Trophoblast cell (in vitro differentiated cells and primary cell): Measurements from ENCODE around the gene LRRC72.

ENCODE experiments used
- DNase-seq, 2 donors: peaks; one replicate each; pipeline ENCODE4 v3.0.0-alpha.2; 2016
- H2AFZ ChIP-seq: 2 replicates; pipeline ENCODE4 v1.6.1; 2013; ENCODE audit warnings: low read length, moderate library complexity, mild to moderate bottlenecking; ENCODE audit not compliant: insufficient read depth, poor library complexity
- H2AK5ac ChIP-seq: 2 replicates; pipeline ENCODE4 v1.6.1; 2013; ENCODE audit warnings: mild to moderate bottlenecking, low read length
- H2BK120ac ChIP-seq: 2 replicates; pipeline ENCODE4 v1.6.1; 2013; ENCODE audit warnings: low read length, mild to moderate bottlenecking, moderate library complexity; ENCODE audit not compliant: insufficient read depth, poor library complexity
- H2BK12ac ChIP-seq: 2 replicates; pipeline ENCODE4 v1.6.1; 2013; ENCODE audit warnings: mild to moderate bottlenecking, low read length, moderate library complexity
- H2BK5ac ChIP-seq: 2 replicates; pipeline ENCODE4 v1.6.1; 2013; ENCODE audit warnings: low read length, low read depth, moderate library complexity, mild to moderate bottlenecking; ENCODE audit not compliant: poor library complexity
- H3K14ac ChIP-seq: 2 replicates; pipeline ENCODE4 v1.6.1; 2013; ENCODE audit warnings: mild to moderate bottlenecking, low read length
- H3K18ac ChIP-seq: 2 replicates; pipeline ENCODE4 v1.6.1; 2013; ENCODE audit warnings: mild to moderate bottlenecking, low read length
- H3K23ac ChIP-seq: 2 replicates; pipeline ENCODE4 v1.6.1; 2013; ENCODE audit warnings: low read length
- H3K27ac ChIP-seq: 2 replicates; pipeline ENCODE4 v1.5.1; 2013; ENCODE audit warnings: low read depth, mild to moderate bottlenecking, inconsistent platforms, low read length, moderate library complexity
- H3K27me3 ChIP-seq: 2 replicates; pipeline ENCODE4 v1.6.1; 2013; ENCODE audit warnings: inconsistent platforms, mild to moderate bottlenecking, low read length, moderate library complexity; ENCODE audit not compliant: insufficient read depth
- H3K36me3 ChIP-seq, 2 experiments: 1 replicate in 1 of 2; 2 replicates in 1 of 2; pipeline ENCODE4 v1.6.1; 2013; ENCODE audit warnings: low read length in 2 of 2, mild to moderate bottlenecking in 2 of 2, moderate library complexity in 1 of 2; ENCODE audit not compliant: insufficient read depth in 2 of 2, control insufficient read depth in 1 of 2
- H3K4ac ChIP-seq: 2 replicates; pipeline ENCODE4 v1.6.1; 2013; ENCODE audit warnings: low read depth, mild to moderate bottlenecking, low read length, moderate library complexity
- H3K4me1 ChIP-seq, 2 experiments: 1 replicate in 1 of 2; 2 replicates in 1 of 2; pipeline ENCODE4 v1.6.1; 2013; ENCODE audit warnings: low read length in 2 of 2, mild to moderate bottlenecking in 2 of 2, moderate library complexity in 1 of 2; ENCODE audit not compliant: insufficient read depth in 2 of 2, control insufficient read depth in 1 of 2
- H3K4me2 ChIP-seq: 2 replicates; pipeline ENCODE4 v1.6.1; 2013; ENCODE audit warnings: inconsistent platforms, mild to moderate bottlenecking, low read length, moderate library complexity
- H3K4me3 ChIP-seq: 2 replicates; pipeline ENCODE4 v1.5.1; 2013; ENCODE audit warnings: mild to moderate bottlenecking, low read depth, low read length, inconsistent platforms
- H3K79me1 ChIP-seq: one replicate; pipeline ENCODE4 v1.6.1; 2013; ENCODE audit warnings: low read length
- H3K79me2 ChIP-seq: 2 replicates; pipeline ENCODE4 v1.6.1; 2013; ENCODE audit warnings: low read length, mild to moderate bottlenecking; ENCODE audit not compliant: control insufficient read depth, insufficient read depth, poor library complexity
- H3K9ac ChIP-seq: 2 replicates; pipeline ENCODE4 v1.6.1; 2013; ENCODE audit warnings: mild to moderate bottlenecking, low read length
- H3K9me3 ChIP-seq: 2 replicates; pipeline ENCODE4 v1.6.1; 2013; ENCODE audit warnings: low read depth, mild to moderate bottlenecking, control low read depth, inconsistent platforms, low read length; ENCODE audit not compliant: insufficient read depth
- H4K12ac ChIP-seq: 2 replicates; pipeline ENCODE4 v1.6.1; 2013; ENCODE audit warnings: low read depth, mild to moderate bottlenecking, low read length, moderate library complexity
- H4K8ac ChIP-seq: 2 replicates; pipeline ENCODE4 v1.6.1; 2013; ENCODE audit warnings: low read depth, mild to moderate bottlenecking, low read length, moderate library complexity
- H4K91ac ChIP-seq: one replicate; pipeline ENCODE4 v1.6.1; 2013; ENCODE audit warnings: low read depth, mild to moderate bottlenecking, low read length, moderate library complexity
- WGBS: extraction: QIAGEN DNeasy Blood & Tissue Kit; methylation state at CpG from one replicate; pipeline ENCODE4 v1.1.7; 2013; ENCODE audit warnings: missing lambda C conversion rate; ENCODE audit not compliant: insufficient read length, insufficient coverage; ENCODE audit errors: extremely low coverage; 5-methylcytosine and 5-hydroxymethylcytosine counted together

LRRC72 gene

DNA sequence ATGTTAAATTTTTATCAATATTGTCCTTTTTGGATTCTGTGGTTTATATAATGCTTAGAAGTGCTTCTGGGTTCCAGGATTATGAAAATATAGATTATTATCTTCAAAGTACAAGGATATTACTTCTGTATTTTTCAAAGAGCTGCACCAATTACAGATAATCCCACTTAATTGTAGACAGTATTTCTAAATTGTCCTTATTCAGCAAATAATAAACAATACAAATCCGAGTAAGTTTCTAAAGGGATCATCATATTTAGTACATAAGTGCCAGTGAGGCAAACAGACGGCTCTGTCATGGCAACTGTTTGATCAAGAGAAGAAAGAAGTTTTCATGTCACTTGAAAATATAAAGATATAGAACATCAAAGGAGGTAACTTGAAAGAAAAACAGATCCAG, 99.8 kb downstream of the LRRC72 start:
- Histone ChIP-seq H3K27ac (no peak overlapping the region), H3K23ac (no peak overlapping the region), H4K91ac (no peak overlapping the region), H3K79me1 (no peaks in the 10 kb centered on the region), H3K9me3 (no peaks in the 10 kb centered on the region), H3K36me3 (peaks cover 3 to 6% of the 10 kb centered on the region in 2 experiments), H3K4me3 (no peak overlapping the region), H3K4me2 (no peak overlapping the region), H3K9ac (no peak overlapping the region), H3K4ac (no peak overlapping the region), H3K18ac (no peak overlapping the region), H3K79me2 (no peaks in the 10 kb centered on the region), H3K4me1 (no peaks in the 10 kb centered on the region), H2BK12ac (no peak overlapping the region), H4K12ac (no peak overlapping the region), H2BK5ac (no peak overlapping the region), H2AK5ac (no peak overlapping the region), H2BK120ac (no peak overlapping the region), H3K14ac (no peak overlapping the region), H3K27me3 (no peaks in the 10 kb centered on the region), H4K8ac (no peak overlapping the region), H2AFZ (no peak overlapping the region)
- no CpG with 5 or more reads among the region's 2 CpGs for WGBS
- no peak for DNase-seq

DNA sequence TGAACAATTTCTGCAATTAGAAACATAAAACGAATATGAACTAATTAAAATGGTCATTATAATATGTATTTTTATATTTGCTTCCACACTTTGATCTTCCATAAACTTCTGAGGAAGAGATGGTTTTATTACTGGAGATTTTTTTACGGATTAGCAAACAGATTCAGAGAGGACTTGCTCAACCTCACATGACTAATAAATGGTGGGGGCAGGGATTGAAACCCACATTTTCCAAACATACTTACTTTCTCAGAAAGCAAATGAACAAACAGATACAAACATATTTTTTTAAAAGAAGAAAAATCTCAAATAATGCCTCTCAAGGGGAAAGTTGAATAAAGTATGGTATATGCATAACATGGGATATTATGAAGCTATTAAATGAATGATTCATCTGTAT, 100.6 kb downstream of the LRRC72 start:
- WGBS = no CpG with 5 or more reads among the region's 2 CpGs
- no peak overlapping the region for H3K4ac ChIP-seq
- no peak overlapping the region for H2BK120ac ChIP-seq

GRCh38 chr7:16630654-16631053, 104.0 kb downstream of the LRRC72 start:
- no peak overlapping the region for H3K14ac ChIP-seq
- no peak overlapping the region for H3K18ac ChIP-seq
- H3K27ac ChIP-seq = no peak overlapping the region
- no peak overlapping the region for H3K4me2 ChIP-seq
- H3K23ac ChIP-seq = no peak overlapping the region
- no peaks in the 10 kb centered on the region for H3K79me2 ChIP-seq
- no peaks in the 10 kb centered on the region for H3K9me3 ChIP-seq
- H2BK120ac ChIP-seq = no peak overlapping the region
- H3K36me3 ChIP-seq = peaks cover 4 to 5% of the 10 kb centered on the region in 2 experiments
- no peak overlapping the region for H2BK12ac ChIP-seq
- no peak for DNase-seq
- H2AFZ ChIP-seq = no peak overlapping the region
- no CpG with 5 or more reads among the region's 1 CpG for WGBS
- H4K12ac ChIP-seq = no peak overlapping the region
- H3K9ac ChIP-seq = no peak overlapping the region
- H2BK5ac ChIP-seq = no peak overlapping the region
- no peak overlapping the region for H4K8ac ChIP-seq
- no peak overlapping the region for H3K4ac ChIP-seq
- H3K79me1 ChIP-seq = no peaks in the 10 kb centered on the region
- H3K4me3 ChIP-seq = no peak overlapping the region
- no peaks in the 10 kb centered on the region for H3K4me1 ChIP-seq
- H4K91ac ChIP-seq = no peak overlapping the region
- H3K27me3 ChIP-seq = no peaks in the 10 kb centered on the region
- H2AK5ac ChIP-seq = no peak overlapping the region

More for the DNA sequence above, 100.6 kb downstream of the LRRC72 start:
- no peak overlapping the region for H3K18ac ChIP-seq
- H4K12ac ChIP-seq = no peak overlapping the region
- no peak overlapping the region for H3K23ac ChIP-seq
- no peak overlapping the region for H3K27ac ChIP-seq
- H3K27me3 ChIP-seq = no peaks in the 10 kb centered on the region
- H3K9ac ChIP-seq = no peak overlapping the region
- no peaks in the 10 kb centered on the region for H3K9me3 ChIP-seq
- no peak overlapping the region for H3K4me2 ChIP-seq
- no peak overlapping the region for H2BK5ac ChIP-seq
- no peak overlapping the region for H4K91ac ChIP-seq
- peaks cover 2 to 4% of the 10 kb centered on the region in 2 experiments for H3K36me3 ChIP-seq
- no peak overlapping the region for H2BK12ac ChIP-seq
- H2AK5ac ChIP-seq = no peak overlapping the region
- no peaks in the 10 kb centered on the region for H3K79me1 ChIP-seq
- H3K14ac ChIP-seq = no peak overlapping the region
- no peak overlapping the region for H3K4me3 ChIP-seq
- no peak for DNase-seq
- H4K8ac ChIP-seq = no peak overlapping the region
- no peaks in the 10 kb centered on the region for H3K4me1 ChIP-seq
- no peak overlapping the region for H2AFZ ChIP-seq
- H3K79me2 ChIP-seq = no peaks in the 10 kb centered on the region
